A673 (cell line): ENCODE data around the gene ARL3.

Source experiments
- CTCF ChIP-seq: fragments of 300-800, 200-600 bp; sonication (generic); conservative IDR thresholded peaks from 2 replicates; pipeline ENCODE4 v1.5.1; 2017; ENCODE audit warnings: low read depth, mild to moderate bottlenecking, antibody characterized with exemption, low read length, moderate library complexity, mixed read lengths
- EZH2 ChIP-seq: fragments of 200-600 bp; sonication (generic); IDR thresholded peaks from 2 replicates; pipeline ENCODE4 v1.6.1; 2017; ENCODE audit warnings: borderline replicate concordance, low read depth, mild to moderate bottlenecking, mixed read lengths, antibody characterized with exemption, low read length; ENCODE audit not compliant: poor library complexity, severe bottlenecking

- TF ChIP-seq CTCF: no peak
- TF ChIP-seq EZH2: no peak
Measured at GRCh38 chr10:102652170-102652916, 61.9 kb downstream of the ARL3 start.
